ENCODE measurements around the gene ZIC1. TPM values are rescaled to one million over a fixed set of nuclear protein-coding genes. Genes with fewer than 3 reads are reported as not detected.

ZIC1 gene
- total RNA-seq, 1 donor from 2014 or later = not detected

- Histone ChIP-seq H3K27me3 (ENCODE audit: control insufficient read depth, insufficient read depth, low read length) (peaks cover 68% of the 10 kb centered on the region), H3K4me3 (ENCODE audit: low read depth, low read length) (no peak overlapping the region), H3K36me3 (ENCODE audit: control insufficient read depth, insufficient read depth, low read length) (no peaks in the 10 kb centered on the region)
- TF ChIP-seq CTCF (IDR thresholded peaks at IDR 0.05; ENCODE audit: insufficient read depth, low read length, poor library complexity, severe bottlenecking) = no peak
- DNase-seq (ENCODE audit: low read depth) = no peak
Measured at GRCh38 chr3:147401421-147401820, 7.7 kb upstream of the ZIC1 start.

GRCh38 chr3:147402159-147402558 is 7.0 kb upstream of the ZIC1 start:
- H3K27me3 ChIP-seq (ENCODE audit: control insufficient read depth, insufficient read depth, low read length) = peaks cover 68% of the 10 kb centered on the region
- H3K4me3 ChIP-seq (ENCODE audit: low read depth, low read length) = no peak overlapping the region
- no peak for TF ChIP-seq CTCF (IDR thresholded peaks at IDR 0.05; ENCODE audit: insufficient read depth, low read length, poor library complexity, severe bottlenecking)
- no peaks in the 10 kb centered on the region for H3K36me3 ChIP-seq (ENCODE audit: control insufficient read depth, insufficient read depth, low read length)
- no peak for DNase-seq (ENCODE audit: low read depth)

- no peak for DNase-seq (ENCODE audit: low read depth)
- Histone ChIP-seq H3K36me3 (ENCODE audit: control insufficient read depth, insufficient read depth, low read length) (no peaks in the 10 kb centered on the region), H3K4me3 (ENCODE audit: low read depth, low read length) (no peak overlapping the region), H3K27me3 (ENCODE audit: control insufficient read depth, insufficient read depth, low read length) (peaks cover 68% of the 10 kb centered on the region)
- no peak for TF ChIP-seq CTCF (IDR thresholded peaks at IDR 0.05; ENCODE audit: insufficient read depth, low read length, poor library complexity, severe bottlenecking)
Measured at GRCh38 chr3:147403511-147403910, 5.7 kb upstream of the ZIC1 start.

GRCh38 chr3:147404000-147404799 is 5.0 kb upstream of the ZIC1 start:
- H3K27me3 ChIP-seq (ENCODE audit: control insufficient read depth, insufficient read depth, low read length) = peaks cover 71% of the 10 kb centered on the region
- no peaks in the 10 kb centered on the region for H3K36me3 ChIP-seq (ENCODE audit: control insufficient read depth, insufficient read depth, low read length)
- no peak for DNase-seq (ENCODE audit: low read depth)
- H3K4me3 ChIP-seq (ENCODE audit: low read depth, low read length) = no peak overlapping the region
- no peak for TF ChIP-seq CTCF (IDR thresholded peaks at IDR 0.05; ENCODE audit: insufficient read depth, low read length, poor library complexity, severe bottlenecking)

GRCh38 chr3:147404800-147405230 is 4.3 kb upstream of the ZIC1 start:
- DNase-seq (ENCODE audit: low read depth) = no peak
- no peak for TF ChIP-seq CTCF (IDR thresholded peaks at IDR 0.05; ENCODE audit: insufficient read depth, low read length, poor library complexity, severe bottlenecking)
- Histone ChIP-seq H3K36me3 (ENCODE audit: control insufficient read depth, insufficient read depth, low read length) (no peaks in the 10 kb centered on the region), H3K27me3 (ENCODE audit: control insufficient read depth, insufficient read depth, low read length) (peaks cover 76% of the 10 kb centered on the region), H3K4me3 (ENCODE audit: low read depth, low read length) (no peak overlapping the region)

All from kidney epithelial cell (primary cell).